ENCODE data around the gene COL24A1. TPM values are rescaled to one million over a fixed set of nuclear protein-coding genes. Genes with fewer than 3 reads are reported as not detected.

The COL24A1 gene
- total and polyA plus RNA-seq, 2 of the 8 experiments (the other 6 are each of a cell fraction or from before 2014, with no cell fraction given): 0.23 to 1.1 TPM

DNA sequence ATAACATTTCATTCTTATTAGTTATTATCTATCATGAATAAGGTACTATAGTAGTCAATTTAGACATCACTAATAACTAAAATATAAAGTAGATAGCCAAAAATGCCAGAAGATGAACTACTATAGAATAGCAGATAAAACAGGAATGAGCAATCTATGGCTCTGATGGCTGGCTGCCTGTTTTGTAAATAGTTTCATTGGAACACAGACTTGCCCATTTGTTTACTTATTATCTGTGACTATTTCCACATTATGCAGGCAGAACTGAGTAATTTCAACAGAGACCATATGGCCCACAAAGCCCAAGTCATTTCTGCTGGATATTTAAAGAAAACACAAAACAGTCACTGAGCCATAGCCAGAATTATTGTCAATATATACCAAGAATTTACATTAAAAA is 222.1 kb downstream of the COL24A1 start:
- Histone ChIP-seq H3K9me3 (ENCODE audit: insufficient read depth in 2 of 2, low read depth in 1 of 2, low read length in 1 of 2) (no peaks in the 10 kb centered on the region), H4K20me1 (replicated peaks in 1 of 2; ENCODE audit: control insufficient read depth in 1 of 2, insufficient read depth in 2 of 2, low read length in 2 of 2) (no peaks in the 10 kb centered on the region), H4K91ac (replicated peaks; ENCODE audit: insufficient read length, low read length) (no peak overlapping the region), H3K4me3 (ENCODE audit: extremely low read depth in 1 of 4, insufficient read depth in 2 of 4, low read depth in 3 of 4, low read length in 4 of 4) (no peak overlapping the region), H3K23ac (ENCODE audit: insufficient read length) (no peak overlapping the region), H3K79me2 (ENCODE audit: control insufficient read depth in 1 of 2, insufficient read depth in 2 of 2, low read length in 2 of 2) (no peaks in the 10 kb centered on the region), H2BK12ac (ENCODE audit: low read depth, low read length) (no peak overlapping the region), H3K4me1 (replicated peaks in 1 of 4; ENCODE audit: control insufficient read depth in 3 of 4, insufficient read depth in 4 of 4, low read length in 3 of 4) (no peaks in the 10 kb centered on the region), H3K4me2 (ENCODE audit: insufficient read depth in 1 of 2, low read depth in 2 of 2, low read length in 2 of 2) (no peak overlapping the region), H4K5ac (ENCODE audit: insufficient read length, low read depth, low read length) (no peak overlapping the region), H3K14ac (ENCODE audit: insufficient read length) (no peak overlapping the region), H2AK5ac (ENCODE audit: low read depth, low read length) (no peak overlapping the region), H3K4ac (replicated peaks; ENCODE audit: insufficient read length, low read depth, low read length) (no peak overlapping the region), H3K79me1 (ENCODE audit: low read depth, low read length) (no peaks in the 10 kb centered on the region), H4K8ac (ENCODE audit: extremely low read depth, insufficient read depth, low read length) (no peak overlapping the region), H3K27me3 (replicated peaks in 1 of 4; ENCODE audit: control insufficient read depth in 3 of 4, extremely low read depth in 1 of 4, insufficient read depth in 3 of 4, low read length in 3 of 4) (no peaks in the 10 kb centered on the region), H2BK15ac (ENCODE audit: low read length) (no peak overlapping the region), H2BK5ac (ENCODE audit: low read depth, low read length) (no peak overlapping the region), H2AFZ (ENCODE audit: low read length) (no peak overlapping the region), H3K9ac (replicated peaks in 1 of 4; ENCODE audit: extremely low read depth in 1 of 4, low read depth in 3 of 4, low read length in 3 of 4) (no peak overlapping the region), H3K27ac (ENCODE audit: low read depth, low read length) (no peak overlapping the region), H3K23me2 (ENCODE audit: low read depth, low read length) (no peaks in the 10 kb centered on the region), H3K56ac (replicated peaks; ENCODE audit: insufficient read length, low read depth, low read length) (no peak overlapping the region), H2BK20ac (ENCODE audit: low read length) (no peak overlapping the region), H2BK120ac (replicated peaks; ENCODE audit: low read depth, low read length) (no peak overlapping the region), H3K18ac (ENCODE audit: extremely low read depth, low read length) (no peak overlapping the region), H3K36me3 (ENCODE audit: control insufficient read depth in 2 of 4, insufficient read depth in 4 of 4, low read length in 3 of 4) (no peaks in the 10 kb centered on the region)
- ChIA-PET CTCF (ENCODE audit: partially characterized antibody) (no interaction called here), POLR2A (ENCODE audit: partially characterized antibody) (no interaction called here)
- FAIRE-seq (no peak), DNase-seq (ENCODE audit: low read depth in 1 of 2, low spot score in 2 of 2) (no peak)
- TF ChIP-seq RAD21 (IDR thresholded peaks at IDR 0.05 in 1 of 2, conservative IDR thresholded peaks at IDR 0.05 in 1 of 2; ENCODE audit: low read depth in 2 of 2, low read length in 2 of 2) (no peak), TCF12 (IDR thresholded peaks at IDR 0.05; ENCODE audit: low read depth, low read length) (no peak), CTBP2 (IDR thresholded peaks at IDR 0.05; ENCODE audit: borderline replicate concordance, insufficient read depth, insufficient read length, low read length) (no peak), SAP30 (IDR thresholded peaks at IDR 0.05; ENCODE audit: insufficient read depth, insufficient replicate concordance, low read length) (no peak), SIN3A (conservative IDR thresholded peaks at IDR 0.05 in 1 of 2, IDR thresholded peaks at IDR 0.05 in 1 of 2; ENCODE audit: low read depth in 1 of 2, low read length in 2 of 2) (no peak), NRF1 (IDR thresholded peaks at IDR 0.05; ENCODE audit: low read depth, low read length) (no peak), TBP (IDR thresholded peaks at IDR 0.05; ENCODE audit: low read depth, low read length) (no peak), CBX5 (IDR thresholded peaks at IDR 0.05; ENCODE audit: low read depth, low read length) (no peak), CBX8 (IDR thresholded peaks at IDR 0.05; ENCODE audit: borderline replicate concordance, low read depth, low read length) (no peak), FOSL1 (IDR thresholded peaks at IDR 0.05; ENCODE audit: insufficient read depth, low read depth, low read length) (no peak)
- TF ChIP-seq, protein P1, sequence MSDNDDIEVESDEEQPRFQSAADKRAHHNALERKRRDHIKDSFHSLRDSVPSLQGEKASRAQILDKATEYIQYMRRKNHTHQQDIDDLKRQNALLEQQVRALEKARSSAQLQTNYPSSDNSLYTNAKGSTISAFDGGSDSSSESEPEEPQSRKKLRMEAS (IDR thresholded peaks at IDR 0.05): no peak
- TF ChIP-seq, protein P2, sequence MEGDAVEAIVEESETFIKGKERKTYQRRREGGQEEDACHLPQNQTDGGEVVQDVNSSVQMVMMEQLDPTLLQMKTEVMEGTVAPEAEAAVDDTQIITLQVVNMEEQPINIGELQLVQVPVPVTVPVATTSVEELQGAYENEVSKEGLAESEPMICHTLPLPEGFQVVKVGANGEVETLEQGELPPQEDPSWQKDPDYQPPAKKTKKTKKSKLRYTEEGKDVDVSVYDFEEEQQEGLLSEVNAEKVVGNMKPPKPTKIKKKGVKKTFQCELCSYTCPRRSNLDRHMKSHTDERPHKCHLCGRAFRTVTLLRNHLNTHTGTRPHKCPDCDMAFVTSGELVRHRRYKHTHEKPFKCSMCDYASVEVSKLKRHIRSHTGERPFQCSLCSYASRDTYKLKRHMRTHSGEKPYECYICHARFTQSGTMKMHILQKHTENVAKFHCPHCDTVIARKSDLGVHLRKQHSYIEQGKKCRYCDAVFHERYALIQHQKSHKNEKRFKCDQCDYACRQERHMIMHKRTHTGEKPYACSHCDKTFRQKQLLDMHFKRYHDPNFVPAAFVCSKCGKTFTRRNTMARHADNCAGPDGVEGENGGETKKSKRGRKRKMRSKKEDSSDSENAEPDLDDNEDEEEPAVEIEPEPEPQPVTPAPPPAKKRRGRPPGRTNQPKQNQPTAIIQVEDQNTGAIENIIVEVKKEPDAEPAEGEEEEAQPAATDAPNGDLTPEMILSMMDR (IDR thresholded peaks at IDR 0.05; ENCODE audit: control extremely low read depth in 1 of 3, insufficient read depth in 1 of 3, low read depth in 1 of 3, low read length in 3 of 3): no peak

Measured in H1 (cell line).